ENCODE data around the gene ATG4D.
"Not testable (repeated sequence)": the region's sequence is repeated elsewhere in the genome, so short reads cannot be mapped to it uniquely, and the experiment has no call there.

The ATG4D gene

GRCh38 chr19:10520652-10521318 is 22.9 kb upstream of the ATG4D start:
- no peak for DNase-seq

GRCh38 chr19:10521461-10522171 is 22.1 kb upstream of the ATG4D start:
- DNase-seq, result no peak

GRCh38 chr19:10523135-10523636 is 20.5 kb upstream of the ATG4D start:
- DNase-seq, result no peak

- DNase-seq, result no peak
These were observed 18.1 kb upstream of the ATG4D start for GRCh38 chr19:10525636-10526035.

GRCh38 chr19:10526887-10527286 is 16.8 kb upstream of the ATG4D start:
- not testable (repeated sequence) for DNase-seq

- DNase-seq, result no peak
These were observed 11.2 kb upstream of the ATG4D start for GRCh38 chr19:10532457-10532856.

GRCh38 chr19:10533646-10534386 is 9.9 kb upstream of the ATG4D start:
- DNase-seq, result no peak

GRCh38 chr19:10535613-10536012 is 8.1 kb upstream of the ATG4D start:
- DNase-seq, result no peak

GRCh38 chr19:10537668-10538067 is 6.0 kb upstream of the ATG4D start:
- DNase-seq, result no peak

- no peak for DNase-seq
These were observed 5.3 kb upstream of the ATG4D start for GRCh38 chr19:10538204-10538983.

GRCh38 chr19:10539016-10539415 is 4.7 kb upstream of the ATG4D start:
- DNase-seq, result not testable (repeated sequence)

GRCh38 chr19:10543059-10543419 is 665 bp upstream of the ATG4D start:
- no peak for DNase-seq

- peak; percentile 35 for DNase-seq
These were observed 593 bp downstream of the ATG4D start for GRCh38 chr19:10544242-10544752.

GRCh38 chr19:10544753-10545251 is 1.1 kb downstream of the ATG4D start:
- DNase-seq, result no peak

GRCh38 chr19:10546817-10547216 is 3.1 kb downstream of the ATG4D start:
- no peak for DNase-seq

GRCh38 chr19:10548746-10549276 is 5.1 kb downstream of the ATG4D start:
- no peak for DNase-seq

GRCh38 chr19:10549733-10550132 is 6.0 kb downstream of the ATG4D start:
- DNase-seq, result no peak

- DNase-seq, result no peak
These were observed 6.6 kb downstream of the ATG4D start for GRCh38 chr19:10550336-10550735.

GRCh38 chr19:10551006-10551405 is 7.3 kb downstream of the ATG4D start:
- DNase-seq, result not testable (repeated sequence)

- DNase-seq, result no peak
These were observed 8.1 kb downstream of the ATG4D start for GRCh38 chr19:10551698-10552301.

- no peak for DNase-seq
These were observed 8.9 kb downstream of the ATG4D start for GRCh38 chr19:10552510-10553053.

Data from femur (tissue), 1 donor.